RKO (cell line): ENCODE results near the gene MDM2.
"Not testable (repeated sequence)": the region's sequence is repeated elsewhere in the genome, so short reads cannot be mapped to it uniquely, and the experiment has no call there.

Experiments used
- DNase-seq: peaks from one replicate; pipeline ENCODE4 v3.0.0-alpha.2; 2016; ENCODE audit warnings: low spot score

MDM2 gene

GRCh38 chr12:68805592-68806120 is 2.3 kb upstream of the MDM2 start:
- DNase-seq: no peak

- no peak for DNase-seq
Observed at GRCh38 chr12:68806488-68807237, 1.3 kb upstream of the MDM2 start.

GRCh38 chr12:68807274-68807575 is 752 bp upstream of the MDM2 start:
- not testable (repeated sequence) for DNase-seq

- DNase-seq: peak; percentile 99
Observed at GRCh38 chr12:68808388-68809189, 612 bp downstream of the MDM2 start.

- DNase-seq: no peak
Observed at GRCh38 chr12:68809190-68810026, 1.4 kb downstream of the MDM2 start.

GRCh38 chr12:68810027-68810389 is 2.0 kb downstream of the MDM2 start:
- DNase-seq: not testable (repeated sequence)

GRCh38 chr12:68811573-68811972 is 3.6 kb downstream of the MDM2 start:
- DNase-seq: not testable (repeated sequence)

GRCh38 chr12:68812553-68813241 is 4.7 kb downstream of the MDM2 start:
- no peak for DNase-seq

GRCh38 chr12:68813242-68813593 is 5.2 kb downstream of the MDM2 start:
- DNase-seq: no peak

- no peak for DNase-seq
Observed at GRCh38 chr12:68814490-68815231, 6.7 kb downstream of the MDM2 start.

- DNase-seq: no peak
Observed at GRCh38 chr12:68815232-68815927, 7.4 kb downstream of the MDM2 start.

- DNase-seq: no peak
Observed at GRCh38 chr12:68815928-68816800, 8.2 kb downstream of the MDM2 start.

- DNase-seq: not testable (repeated sequence)
Observed at GRCh38 chr12:68819481-68819880, 11.5 kb downstream of the MDM2 start.

GRCh38 chr12:68821357-68822188 is 13.6 kb downstream of the MDM2 start:
- DNase-seq: no peak

GRCh38 chr12:68823696-68824095 is 15.7 kb downstream of the MDM2 start:
- DNase-seq: no peak

- DNase-seq: no peak
Observed at GRCh38 chr12:68824131-68824530, 16.2 kb downstream of the MDM2 start.

- DNase-seq: no peak
Observed at GRCh38 chr12:68824597-68825250, 16.7 kb downstream of the MDM2 start.

- no peak for DNase-seq
Observed at GRCh38 chr12:68825569-68826217, 17.7 kb downstream of the MDM2 start.
